Mucosa of descending colon (tissue), 3 donors: ENCODE results near the gene HIGD1B. TPM values are rescaled to one million over a fixed set of nuclear protein-coding genes. Genes with fewer than 3 reads are reported as not detected.
"Not testable (repeated sequence)": the region's sequence is repeated elsewhere in the genome, so short reads cannot be mapped to it uniquely, and the experiment has no call there.

Source experiments
- ATAC-seq: fragments of 200-7000 bp; cut with Tn5 transposase; one replicate; pipeline ENCODE4 v1.9.1; 2020; ENCODE audit warnings: mild to moderate bottlenecking, moderate library complexity
- DNase-seq, 3 donors: peaks; one replicate each; pipeline ENCODE4 v3.0.0-alpha.2; 2020
- H3K36me3 ChIP-seq: fragments of 200-600 bp; one replicate; pipeline ENCODE4 v1.8.0; 2021; ENCODE audit warnings: low read depth, mild to moderate bottlenecking
- H3K4me1 ChIP-seq: fragments of 200-600 bp; one replicate; pipeline ENCODE4 v1.8.0; 2021; ENCODE audit warnings: low read depth, mild to moderate bottlenecking
- H3K4me3 ChIP-seq: fragments of 200-600 bp; one replicate; pipeline ENCODE4 v1.8.0; 2021; ENCODE audit warnings: mild to moderate bottlenecking
- H3K9me3 ChIP-seq: fragments of 200-600 bp; one replicate; pipeline ENCODE4 v1.8.0; 2021; ENCODE audit warnings: mild to moderate bottlenecking
- intact Hi-C, 2 donors: fragments of 100-400 bp; cut with DNase I in 1 of 2; cut with micrococcal nuclease in 1 of 2; formaldehyde crosslinking; loops; one replicate each; pipeline versions ENCODE4 v1.11.0 to v1.11.1; 2022; cut with DNase I, micrococcal nuclease
- total RNA-seq, 3 donors: library from RNA; stranded (reverse); fragmentation: NEBNext Ultra II Directional in 2 of 3; extraction: Animal tissue kit (Norgen Biotek cat#: 25700) in 2 of 3; gene quantifications; one replicate each; pipeline versions ENCODE4 v1.2.1 to v1.2.4, GENCODE V29; 2021 to 2023
- TF ChIP-seq, protein P1 (sequence below): fragments of 200-600 bp; IDR thresholded peaks from one replicate; pipeline ENCODE4 v1.8.0; 2022; ENCODE audit warnings: antibody characterized with exemption, mild to moderate bottlenecking
- donor health status: DM: no; HTN: no; CAD: no; lungs with moderate emphysema.
- donor health status: DM: no; HTN: no; CAD: no.
- donor health status: DM: no; HTN: yes; CAD: no.

HIGD1B gene
- total RNA-seq, 3 donors from 2014 or later, result 1.6 TPM; not detected in 2

DNA sequence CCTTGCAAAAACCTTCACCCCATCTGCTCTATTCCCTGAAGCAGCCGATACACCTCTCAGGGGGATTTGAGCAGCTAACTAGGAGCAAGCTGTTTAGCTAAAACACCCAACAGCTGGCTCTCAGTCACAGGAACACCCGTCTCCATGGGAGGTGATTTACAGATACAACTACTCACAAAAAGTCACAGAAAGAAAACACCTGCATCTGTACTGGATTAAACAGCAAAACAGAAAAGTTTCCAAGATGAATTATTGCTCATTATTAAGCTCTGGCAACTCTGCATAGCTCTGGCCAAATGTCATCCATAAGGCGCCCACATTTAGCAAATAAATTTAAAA lies 39.9 kb upstream of the HIGD1B start:
- H3K4me3 ChIP-seq, result no peak overlapping the region
- DNase-seq (no peak), ATAC-seq (no peak)
- H3K36me3 ChIP-seq, result no peaks in the 10 kb centered on the region
- H3K9me3 ChIP-seq, result no peaks in the 10 kb centered on the region
- TF ChIP-seq, protein P1, sequence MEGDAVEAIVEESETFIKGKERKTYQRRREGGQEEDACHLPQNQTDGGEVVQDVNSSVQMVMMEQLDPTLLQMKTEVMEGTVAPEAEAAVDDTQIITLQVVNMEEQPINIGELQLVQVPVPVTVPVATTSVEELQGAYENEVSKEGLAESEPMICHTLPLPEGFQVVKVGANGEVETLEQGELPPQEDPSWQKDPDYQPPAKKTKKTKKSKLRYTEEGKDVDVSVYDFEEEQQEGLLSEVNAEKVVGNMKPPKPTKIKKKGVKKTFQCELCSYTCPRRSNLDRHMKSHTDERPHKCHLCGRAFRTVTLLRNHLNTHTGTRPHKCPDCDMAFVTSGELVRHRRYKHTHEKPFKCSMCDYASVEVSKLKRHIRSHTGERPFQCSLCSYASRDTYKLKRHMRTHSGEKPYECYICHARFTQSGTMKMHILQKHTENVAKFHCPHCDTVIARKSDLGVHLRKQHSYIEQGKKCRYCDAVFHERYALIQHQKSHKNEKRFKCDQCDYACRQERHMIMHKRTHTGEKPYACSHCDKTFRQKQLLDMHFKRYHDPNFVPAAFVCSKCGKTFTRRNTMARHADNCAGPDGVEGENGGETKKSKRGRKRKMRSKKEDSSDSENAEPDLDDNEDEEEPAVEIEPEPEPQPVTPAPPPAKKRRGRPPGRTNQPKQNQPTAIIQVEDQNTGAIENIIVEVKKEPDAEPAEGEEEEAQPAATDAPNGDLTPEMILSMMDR, result no peak
- H3K4me1 ChIP-seq, result no peaks in the 10 kb centered on the region
- intact Hi-C loops, result no loop called here

DNA sequence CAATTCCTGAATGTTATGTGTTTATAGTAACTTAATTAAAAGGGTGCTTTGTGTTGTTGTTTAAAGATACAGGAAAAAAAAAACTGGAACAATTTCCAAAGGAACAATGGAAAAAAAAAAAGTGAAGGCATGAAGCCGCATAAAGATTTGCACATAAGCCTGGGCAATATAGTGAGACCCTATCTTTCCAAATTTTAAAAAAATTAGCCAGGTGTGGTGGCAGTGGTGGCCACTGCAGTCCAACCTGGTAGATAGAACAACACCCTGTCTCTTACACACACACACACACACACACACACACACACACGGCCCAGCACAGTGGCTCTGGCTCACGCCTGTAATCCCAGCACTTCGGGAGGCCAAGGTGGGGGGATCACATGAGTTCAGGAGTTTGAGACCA lies 39.5 kb upstream of the HIGD1B start:
- intact Hi-C loops, result no loop called here
- ATAC-seq, result no peak
- no peak for DNase-seq
- Histone ChIP-seq H3K4me3 (no peak overlapping the region), H3K4me1 (no peaks in the 10 kb centered on the region), H3K36me3 (no peaks in the 10 kb centered on the region), H3K9me3 (no peaks in the 10 kb centered on the region)
- TF ChIP-seq, protein P1, result no peak

DNA sequence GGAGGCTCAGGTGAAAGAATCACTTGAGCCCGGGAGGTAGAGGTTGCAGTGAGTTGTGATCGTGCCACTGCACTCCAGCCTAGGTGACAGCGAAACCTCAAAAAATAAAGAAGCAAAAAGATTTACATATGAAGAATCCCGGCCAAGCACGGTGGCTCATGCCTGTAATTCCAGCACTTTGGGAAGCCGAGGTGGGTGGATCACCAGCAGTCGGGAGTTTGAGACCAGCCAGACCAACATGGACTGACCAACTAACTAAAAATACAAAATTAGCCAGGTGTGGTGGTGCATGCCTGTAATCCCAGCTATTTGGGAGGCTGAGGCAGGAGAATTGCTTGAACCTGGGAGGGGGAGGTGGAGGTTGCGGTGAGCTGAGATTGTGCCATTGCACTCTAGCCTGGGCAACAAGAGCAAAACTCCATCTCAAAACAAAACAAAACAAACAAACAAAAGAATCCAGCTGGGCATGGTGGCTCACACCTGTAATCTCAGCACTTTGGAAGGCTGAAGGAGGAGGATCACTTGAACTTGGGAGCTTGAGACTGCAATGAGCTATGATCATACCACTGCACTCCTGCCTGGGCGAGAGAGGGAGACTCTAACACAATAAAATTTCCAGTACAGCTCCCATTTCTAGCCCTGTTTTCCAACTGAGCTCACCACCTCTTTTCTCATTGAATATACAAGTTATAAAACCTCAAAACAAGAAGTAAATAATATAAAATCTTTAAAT lies 38.9 kb upstream of the HIGD1B start:
- H3K4me3 ChIP-seq, H3K9me3 ChIP-seq, H3K4me1 ChIP-seq, H3K36me3 ChIP-seq, intact Hi-C loops, DNase-seq, ATAC-seq: not testable (repeated sequence)

DNA sequence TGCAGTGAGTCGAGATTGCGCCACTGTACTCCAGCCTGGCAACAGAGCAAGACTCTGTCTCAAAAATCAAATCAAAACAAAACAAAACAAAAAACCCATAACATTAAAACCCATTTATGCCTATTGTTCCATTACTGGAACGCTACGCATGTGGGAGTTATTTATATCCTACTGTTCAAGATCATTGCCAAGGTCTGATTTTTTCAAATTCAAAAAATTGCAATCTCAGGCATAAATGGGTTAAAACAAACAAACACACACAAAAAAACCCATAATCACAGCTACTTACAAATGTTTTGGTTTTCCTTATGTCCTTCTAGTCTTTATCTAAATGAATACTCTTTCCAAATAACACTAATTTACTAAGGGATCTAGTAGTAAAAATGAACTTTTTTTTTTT lies 35.4 kb upstream of the HIGD1B start:
- intact Hi-C loops, result no loop called here
- no peak overlapping the region for H3K4me3 ChIP-seq
- no peaks in the 10 kb centered on the region for H3K4me1 ChIP-seq
- no peaks in the 10 kb centered on the region for H3K9me3 ChIP-seq
- DNase-seq (no peak), ATAC-seq (no peak)
- no peaks in the 10 kb centered on the region for H3K36me3 ChIP-seq
- TF ChIP-seq, protein P1, result no peak

DNA sequence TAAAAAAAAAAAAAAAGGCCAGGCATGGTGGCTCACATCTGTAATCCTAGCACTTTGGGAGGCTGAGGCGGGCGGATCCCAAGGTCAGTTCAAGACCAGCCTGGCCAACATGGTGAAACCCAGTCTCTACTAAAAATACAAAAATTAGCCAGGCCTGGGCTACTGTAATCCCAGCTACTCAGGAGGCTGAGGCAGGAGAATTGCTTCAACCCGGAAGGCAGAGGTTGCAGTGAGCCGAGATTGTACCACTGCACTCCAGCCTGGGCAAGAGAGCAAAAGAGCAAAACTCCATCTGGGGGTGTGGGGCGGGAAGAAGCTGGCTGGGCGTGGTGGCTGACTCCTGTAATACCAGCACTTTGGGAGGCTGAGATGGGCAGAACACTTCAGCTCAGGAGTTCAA lies 29.2 kb upstream of the HIGD1B start:
- ATAC-seq, DNase-seq, H3K36me3 ChIP-seq, intact Hi-C loops, H3K9me3 ChIP-seq, H3K4me1 ChIP-seq, H3K4me3 ChIP-seq: not testable (repeated sequence)

DNA sequence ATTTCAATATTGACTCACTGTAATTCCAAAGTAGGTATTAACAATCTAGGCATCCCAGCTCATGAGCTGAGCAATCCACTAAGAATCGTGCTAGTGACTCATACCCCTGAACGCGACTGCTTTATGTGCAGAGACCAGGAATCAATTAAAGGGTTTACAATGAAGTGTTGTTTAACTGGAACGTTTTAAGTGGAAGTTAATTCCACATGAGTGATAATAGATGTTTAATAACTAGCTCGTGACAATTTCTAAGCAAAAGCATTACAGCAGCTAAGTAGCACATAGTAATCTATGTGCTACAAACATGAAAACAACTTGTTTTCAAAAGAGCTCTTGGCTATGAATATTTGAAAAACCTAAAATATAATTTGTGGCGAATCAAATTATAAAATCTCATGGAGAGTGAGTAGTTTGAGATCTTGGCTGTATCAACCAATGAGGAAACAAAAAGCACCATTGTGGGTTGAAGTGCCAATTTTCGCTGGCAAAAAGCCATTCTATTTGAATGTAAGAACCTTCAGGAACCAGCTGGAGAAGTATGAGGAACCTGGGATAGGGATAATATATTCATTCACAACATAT lies 27.0 kb upstream of the HIGD1B start:
- DNase-seq (no peak), ATAC-seq (no peak)
- H3K9me3 ChIP-seq, result no peaks in the 10 kb centered on the region
- no peaks in the 10 kb centered on the region for H3K4me1 ChIP-seq
- TF ChIP-seq, protein P1, result no peak
- H3K4me3 ChIP-seq, result no peak overlapping the region
- no peaks in the 10 kb centered on the region for H3K36me3 ChIP-seq
- intact Hi-C loops, result no loop called here

DNA sequence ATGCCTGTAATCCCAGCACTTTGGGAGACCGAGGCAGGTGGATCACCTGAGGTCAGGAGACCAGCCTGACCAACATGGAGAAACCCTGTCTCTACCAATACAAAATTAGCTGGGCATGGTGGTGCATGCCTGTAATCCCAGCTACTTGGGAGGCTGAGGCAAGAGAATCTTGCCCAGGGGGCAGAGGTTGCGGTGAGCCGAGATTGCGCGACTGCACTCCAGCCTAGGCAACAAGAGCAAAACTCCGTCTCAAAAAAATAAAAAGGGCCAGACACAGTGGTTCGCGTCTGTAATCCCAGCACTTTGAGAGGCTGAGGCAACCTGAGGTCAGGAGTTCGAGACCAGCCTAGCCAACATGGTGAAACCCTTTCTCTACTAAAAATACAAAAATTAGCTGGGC lies 22.4 kb upstream of the HIGD1B start:
- not testable (repeated sequence) for ATAC-seq, DNase-seq, H3K4me1 ChIP-seq, H3K4me3 ChIP-seq, H3K9me3 ChIP-seq, H3K36me3 ChIP-seq
- intact Hi-C loops, result loop anchor here in 1 of 2 donors (5.0 kb wide), 1 partner anchor 48 kb away; no protein-coding TSS in a partner anchor
